ENCODE results near the gene ISYNA1. TPM values are rescaled to one million over a fixed set of nuclear protein-coding genes. Genes with fewer than 3 reads are reported as not detected.

ISYNA1 gene
- total RNA-seq, 2 donors from 2014 or later, result 71.6 to 690 TPM

DNA sequence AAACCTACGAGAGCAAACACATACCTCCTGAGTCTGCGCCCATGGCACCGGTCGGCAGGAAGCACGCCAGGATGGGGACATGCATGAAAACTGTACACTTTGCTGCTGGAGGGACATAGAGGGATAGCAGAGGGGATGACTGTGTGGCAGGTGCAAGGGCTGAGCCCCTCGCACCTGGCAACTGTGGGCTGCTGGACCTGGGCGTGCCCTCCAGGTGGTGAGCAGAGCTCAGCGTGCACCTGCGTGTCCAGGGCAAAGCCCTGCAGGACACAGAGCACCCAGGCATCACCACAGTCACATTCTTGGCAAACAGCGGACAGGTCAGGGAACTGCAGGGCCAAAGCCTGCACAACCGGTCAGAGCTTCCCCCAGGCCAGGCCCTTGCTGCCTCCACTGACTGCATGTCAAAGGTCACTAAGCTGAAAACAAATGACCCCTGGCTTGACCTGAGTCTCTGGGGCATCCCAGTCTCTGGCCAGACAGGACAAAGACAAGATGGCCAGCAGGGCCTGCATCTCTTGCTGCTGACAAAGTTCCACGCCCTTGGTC lies 9.0 kb upstream of the ISYNA1 start:
- Histone ChIP-seq H3K9me3 (no peaks in the 10 kb centered on the region), H3K27ac (no peak overlapping the region), H3K4me1 (replicated peaks) (no peaks in the 10 kb centered on the region), H3K4me3 (no peak overlapping the region), H3K36me3 (peaks cover 3 to 10% of the 10 kb centered on the region in 2 donors), H3K27me3 (replicated peaks; ENCODE audit: insufficient read depth) (no peaks in the 10 kb centered on the region)
- WGBS, result 75% methylated on average over 12 of the region's 12 CpGs
- TF ChIP-seq POLR2AphosphoS5 (IDR thresholded peaks at IDR 0.05), result no peak
- no peak for DNase-seq (ENCODE audit: low spot score)
- intact Hi-C loops (cut with DNase I), result loop anchor here (10.0 kb wide), 1 partner anchor 228 kb away; no protein-coding TSS in a partner anchor

DNA sequence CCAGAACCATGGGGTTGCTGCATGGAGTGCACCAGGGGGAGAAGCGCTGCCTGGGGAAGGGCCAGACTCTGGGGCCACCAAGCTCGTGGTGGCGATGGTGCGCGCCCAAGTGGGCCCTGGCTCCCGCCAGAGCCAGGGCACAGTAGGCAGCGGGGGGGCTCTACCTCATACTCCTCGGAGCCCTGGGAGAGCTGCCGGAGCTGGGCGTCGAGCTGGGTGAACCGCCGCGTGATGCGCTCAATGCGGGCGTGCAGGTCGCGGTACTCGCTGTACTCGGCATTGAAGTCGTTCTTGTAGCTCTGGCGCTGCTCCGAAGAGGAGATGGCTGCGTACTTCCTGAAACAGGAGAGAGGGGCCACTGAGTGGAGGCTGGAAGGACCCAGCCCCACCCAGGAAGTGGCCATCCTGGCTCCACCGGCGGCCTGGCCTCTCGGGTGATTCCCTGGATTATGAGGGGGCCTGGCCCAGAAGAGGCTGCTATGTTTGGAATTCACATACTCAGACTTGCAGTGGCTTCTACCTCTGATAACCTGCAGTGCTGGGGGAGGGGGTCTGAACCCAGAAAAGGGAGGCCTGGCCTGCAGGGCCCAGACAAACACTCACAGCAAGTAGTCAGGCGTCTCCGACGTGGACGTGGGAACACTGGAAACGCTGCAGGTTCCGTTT lies 8.3 kb upstream of the ISYNA1 start:
- WGBS, result 83% methylated on average over 33 of the region's 34 CpGs
- no peaks in the 10 kb centered on the region for H3K9me3 ChIP-seq
- H3K4me1 ChIP-seq (replicated peaks), result no peaks in the 10 kb centered on the region
- intact Hi-C loops (cut with DNase I), result loop anchor here (10.0 kb wide), 1 partner anchor 229 kb away; no protein-coding TSS in a partner anchor
- no peaks in the 10 kb centered on the region for H3K27me3 ChIP-seq (replicated peaks; ENCODE audit: insufficient read depth)
- no peak for TF ChIP-seq POLR2AphosphoS5 (IDR thresholded peaks at IDR 0.05)
- TF ChIP-seq, protein P1, sequence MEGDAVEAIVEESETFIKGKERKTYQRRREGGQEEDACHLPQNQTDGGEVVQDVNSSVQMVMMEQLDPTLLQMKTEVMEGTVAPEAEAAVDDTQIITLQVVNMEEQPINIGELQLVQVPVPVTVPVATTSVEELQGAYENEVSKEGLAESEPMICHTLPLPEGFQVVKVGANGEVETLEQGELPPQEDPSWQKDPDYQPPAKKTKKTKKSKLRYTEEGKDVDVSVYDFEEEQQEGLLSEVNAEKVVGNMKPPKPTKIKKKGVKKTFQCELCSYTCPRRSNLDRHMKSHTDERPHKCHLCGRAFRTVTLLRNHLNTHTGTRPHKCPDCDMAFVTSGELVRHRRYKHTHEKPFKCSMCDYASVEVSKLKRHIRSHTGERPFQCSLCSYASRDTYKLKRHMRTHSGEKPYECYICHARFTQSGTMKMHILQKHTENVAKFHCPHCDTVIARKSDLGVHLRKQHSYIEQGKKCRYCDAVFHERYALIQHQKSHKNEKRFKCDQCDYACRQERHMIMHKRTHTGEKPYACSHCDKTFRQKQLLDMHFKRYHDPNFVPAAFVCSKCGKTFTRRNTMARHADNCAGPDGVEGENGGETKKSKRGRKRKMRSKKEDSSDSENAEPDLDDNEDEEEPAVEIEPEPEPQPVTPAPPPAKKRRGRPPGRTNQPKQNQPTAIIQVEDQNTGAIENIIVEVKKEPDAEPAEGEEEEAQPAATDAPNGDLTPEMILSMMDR (IDR thresholded peaks at IDR 0.05), result no peak
- TF ChIP-seq POLR2A (IDR thresholded peaks at IDR 0.05), result no peak
- H3K4me3 ChIP-seq, result no peak overlapping the region
- DNase-seq (ENCODE audit: low spot score), result no peak
- peaks cover 3 to 10% of the 10 kb centered on the region in 2 donors for H3K36me3 ChIP-seq
- no peak overlapping the region for H3K27ac ChIP-seq

- Histone ChIP-seq H3K27ac (no peak overlapping the region), H3K4me1 (replicated peaks) (no peaks in the 10 kb centered on the region), H3K9me3 (no peaks in the 10 kb centered on the region), H3K4me3 (no peak overlapping the region), H3K36me3 (peaks cover 2 to 10% of the 10 kb centered on the region in 2 donors), H3K27me3 (replicated peaks; ENCODE audit: insufficient read depth) (no peaks in the 10 kb centered on the region)
- DNase-seq (ENCODE audit: low spot score), result no peak
- TF ChIP-seq POLR2A (IDR thresholded peaks at IDR 0.05) (no peak), POLR2AphosphoS5 (IDR thresholded peaks at IDR 0.05) (no peak)
- TF ChIP-seq, protein P1 (IDR thresholded peaks at IDR 0.05), result no peak
- intact Hi-C loops (cut with DNase I), result loop anchor here (10.0 kb wide), 1 partner anchor 229 kb away; no protein-coding TSS in a partner anchor
- WGBS, result 72% methylated on average over 15 of the region's 15 CpGs
Measured at GRCh38 chr19:18445262-18445948, 7.5 kb upstream of the ISYNA1 start.

- DNase-seq (ENCODE audit: low spot score), result no peak
- no peaks in the 10 kb centered on the region for H3K4me1 ChIP-seq (replicated peaks)
- no peaks in the 10 kb centered on the region for H3K9me3 ChIP-seq
- no peak overlapping the region for H3K4me3 ChIP-seq
- intact Hi-C loops (cut with DNase I), result loop anchor here (10.0 kb wide), 1 partner anchor 230 kb away; no protein-coding TSS in a partner anchor
- no peak overlapping the region for H3K27ac ChIP-seq
- WGBS, result 89% methylated on average over 19 of the region's 19 CpGs
- TF ChIP-seq POLR2AphosphoS5 (IDR thresholded peaks at IDR 0.05) (no peak), POLR2A (IDR thresholded peaks at IDR 0.05) (no peak)
- TF ChIP-seq, protein P1 (IDR thresholded peaks at IDR 0.05), result no peak
- H3K36me3 ChIP-seq, result peaks cover 0 to 10% of the 10 kb centered on the region in 2 donors
- H3K27me3 ChIP-seq (replicated peaks; ENCODE audit: insufficient read depth), result no peaks in the 10 kb centered on the region
Measured at GRCh38 chr19:18444513-18444912, 6.6 kb upstream of the ISYNA1 start.

GRCh38 chr19:18443831-18444230 lies 5.9 kb upstream of the ISYNA1 start:
- peaks cover 0 to 10% of the 10 kb centered on the region in 2 donors for H3K36me3 ChIP-seq
- H3K27ac ChIP-seq, result no peak overlapping the region
- H3K4me3 ChIP-seq, result no peak overlapping the region
- H3K27me3 ChIP-seq (replicated peaks; ENCODE audit: insufficient read depth), result no peaks in the 10 kb centered on the region
- intact Hi-C loops (cut with DNase I), result loop anchor here (10.0 kb wide), 1 partner anchor 231 kb away; no protein-coding TSS in a partner anchor
- no peaks in the 10 kb centered on the region for H3K4me1 ChIP-seq (replicated peaks)
- no peaks in the 10 kb centered on the region for H3K9me3 ChIP-seq
- TF ChIP-seq POLR2A (IDR thresholded peaks at IDR 0.05) (no peak), POLR2AphosphoS5 (IDR thresholded peaks at IDR 0.05) (no peak)
- TF ChIP-seq, protein P1 (IDR thresholded peaks at IDR 0.05), result no peak
- no peak for DNase-seq (ENCODE audit: low spot score)
- WGBS, result 94% methylated on average over 11 of the region's 11 CpGs

All from prostate gland (tissue), 2 donors.